CD8-positive, alpha-beta memory T cell (primary cell): ENCODE results near the gene DCAF15. TPM values are rescaled to one million over a fixed set of nuclear protein-coding genes. Genes with fewer than 3 reads are reported as not detected.

Experiments used
- CTCF ChIA-PET: fragments of 350-600 bp; sonication (Branson Sonifier 250); formaldehyde crosslinking; loops from one replicate; lab custom pipeline; 2021; ENCODE audit warnings: antibody characterized with exemption; lab: Charles Lee
- POLR2A ChIA-PET: fragments of 350-600 bp; sonication (Branson Sonifier 250); formaldehyde crosslinking; loops from one replicate; lab custom pipeline; 2021; ENCODE audit warnings: antibody characterized with exemption; lab: Charles Lee
- DNase-seq, 5 donors: peaks; one replicate each; pipeline versions ENCODE4 v3.0.0 to v3.0.0-alpha.2; 2020 to 2022; ENCODE audit warnings: mixed read lengths in 1 of 5
- H3K27ac ChIP-seq: one replicate; pipeline ENCODE4 v1.7.0; 2013; ENCODE audit warnings: low read depth, mild to moderate bottlenecking, low read length, moderate library complexity
- H3K27me3 ChIP-seq: 2 replicates; pipeline ENCODE4 v1.7.0; 2013; ENCODE audit warnings: low read length, mild to moderate bottlenecking; ENCODE audit not compliant: insufficient read depth, poor library complexity, severe bottlenecking
- H3K36me3 ChIP-seq: 2 replicates; pipeline ENCODE4 v1.7.0; 2013; ENCODE audit warnings: mild to moderate bottlenecking, low read length, moderate library complexity; ENCODE audit not compliant: insufficient read depth
- H3K4me1 ChIP-seq: 2 replicates; pipeline ENCODE4 v1.7.0; 2013; ENCODE audit warnings: mild to moderate bottlenecking, low read length, moderate library complexity; ENCODE audit not compliant: insufficient read depth
- H3K4me3 ChIP-seq: 2 replicates; pipeline ENCODE4 v1.7.0; 2013; ENCODE audit warnings: mild to moderate bottlenecking, low read length
- H3K9me3 ChIP-seq: 2 replicates; pipeline ENCODE4 v1.7.0; 2013; ENCODE audit warnings: mild to moderate bottlenecking, low read length
- H3K27ac Mint-ChIP-seq, 8 donors: one replicate each; pipeline ENCODE4 v1.8.0; 2020 to 2021; ENCODE audit warnings: mixed read lengths in 8 of 8, mild to moderate bottlenecking in 6 of 8, inconsistent platforms in 3 of 8, moderate library complexity in 3 of 8
- H3K27me3 Mint-ChIP-seq, 2 donors: one replicate each; pipeline ENCODE4 v1.8.0; 2020 to 2021; ENCODE audit warnings: mixed read lengths in 2 of 2, mild to moderate bottlenecking in 1 of 2, moderate library complexity in 1 of 2
- H3K36me3 Mint-ChIP-seq, 3 donors: one replicate each; pipeline ENCODE4 v1.8.0; 2020 to 2021; ENCODE audit warnings: mixed read lengths in 3 of 3, inconsistent platforms in 1 of 3, mild to moderate bottlenecking in 1 of 3
- H3K4me1 Mint-ChIP-seq, 3 donors: one replicate each; pipeline ENCODE4 v1.8.0; 2020 to 2021; ENCODE audit warnings: mixed read lengths in 3 of 3, inconsistent platforms in 1 of 3, mild to moderate bottlenecking in 1 of 3
- H3K4me3 Mint-ChIP-seq, 7 donors: one replicate each; pipeline ENCODE4 v1.8.0; 2020 to 2021; ENCODE audit warnings: mixed read lengths in 7 of 7, mild to moderate bottlenecking in 6 of 7, moderate library complexity in 4 of 7, inconsistent platforms in 2 of 7
- H3K9me3 Mint-ChIP-seq, 5 donors: one replicate each; pipeline ENCODE4 v1.8.0; 2020 to 2022; ENCODE audit warnings: mixed read lengths in 5 of 5, mild to moderate bottlenecking in 3 of 5, moderate library complexity in 2 of 5, inconsistent platforms in 1 of 5
- polyA plus RNA-seq: library from polyadenylated mRNA; unstranded; fragments of 300-500 nt; fragmentation: Illumina TruSeq; gene quantifications from one replicate; pipeline ENCODE4 v1.2.3, GENCODE V29; 2021
- total RNA-seq, 2 experiments: library from RNA; stranded (reverse); gene quantifications; one replicate each; pipeline ENCODE4 v1.2.3, GENCODE V29; 2021

The DCAF15 gene
- total and polyA plus RNA-seq, 3 experiments from 2014 or later, result 8.0 to 66.5 (median 64.6) TPM

DNA sequence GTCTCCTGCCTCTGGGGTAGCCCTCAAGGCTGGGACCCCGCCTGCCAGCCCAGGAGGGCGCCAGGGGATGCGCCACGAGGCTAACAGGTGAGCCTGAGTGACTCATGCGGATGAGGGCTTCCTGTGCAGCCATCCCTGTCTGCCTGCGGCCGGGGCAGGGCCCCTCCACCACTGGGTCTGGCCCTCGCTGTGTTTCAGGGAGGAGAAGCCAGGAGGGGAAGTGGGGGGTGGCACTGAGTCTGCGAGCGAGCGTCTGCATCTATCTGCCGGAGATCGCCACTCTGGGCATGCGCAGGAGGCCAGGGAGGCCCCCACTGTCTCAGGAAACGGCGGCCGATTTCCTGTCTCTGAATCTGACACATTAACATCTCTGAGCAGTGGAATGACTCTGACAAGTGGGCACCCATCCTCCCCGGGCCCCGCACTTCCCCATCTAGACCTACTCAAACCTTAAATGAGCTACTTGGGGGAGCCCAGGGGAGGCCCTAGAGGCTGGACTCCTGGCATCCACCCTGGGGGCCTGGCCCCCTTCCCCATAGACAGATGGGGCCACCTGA is 34.1 kb downstream of the DCAF15 start:
- Histone ChIP-seq H3K27ac (peak overlapping the region; percentile 93), H3K4me1 (peaks cover 82% of the 10 kb centered on the region), H3K36me3 (peaks cover 5% of the 10 kb centered on the region), H3K4me3 (peak overlapping the region; percentile 59), H3K27me3 (no peaks in the 10 kb centered on the region), H3K9me3 (no peaks in the 10 kb centered on the region)
- CTCF ChIA-PET, result no interaction called here
- peaks cover 51 to 93% (median 59%) of the 10 kb centered on the region in 3 donors for H3K4me1 Mint-ChIP-seq
- peaks cover 13 to 28% (median 16%) of the 10 kb centered on the region in 3 donors for H3K36me3 Mint-ChIP-seq
- H3K27me3 Mint-ChIP-seq, result peaks cover 0 to 2% of the 10 kb centered on the region in 2 donors
- H3K27ac Mint-ChIP-seq, result peak overlapping the region; percentile 95 to 100 (median 98)
- peak; percentile 97 to 100 (median 99) for DNase-seq
- POLR2A ChIA-PET, result interaction anchor here (0.5 to 2.1 kb wide), 6 partner anchors 17 to 811 kb away, joined by 3 to 11 read pairs (median 7); partner anchors contain the start of genes IL27RA and RFX1
- peak overlapping the region; percentile 22 to 85 (median 69) for H3K4me3 Mint-ChIP-seq
- no peaks in the 10 kb centered on the region for H3K9me3 Mint-ChIP-seq

DNA sequence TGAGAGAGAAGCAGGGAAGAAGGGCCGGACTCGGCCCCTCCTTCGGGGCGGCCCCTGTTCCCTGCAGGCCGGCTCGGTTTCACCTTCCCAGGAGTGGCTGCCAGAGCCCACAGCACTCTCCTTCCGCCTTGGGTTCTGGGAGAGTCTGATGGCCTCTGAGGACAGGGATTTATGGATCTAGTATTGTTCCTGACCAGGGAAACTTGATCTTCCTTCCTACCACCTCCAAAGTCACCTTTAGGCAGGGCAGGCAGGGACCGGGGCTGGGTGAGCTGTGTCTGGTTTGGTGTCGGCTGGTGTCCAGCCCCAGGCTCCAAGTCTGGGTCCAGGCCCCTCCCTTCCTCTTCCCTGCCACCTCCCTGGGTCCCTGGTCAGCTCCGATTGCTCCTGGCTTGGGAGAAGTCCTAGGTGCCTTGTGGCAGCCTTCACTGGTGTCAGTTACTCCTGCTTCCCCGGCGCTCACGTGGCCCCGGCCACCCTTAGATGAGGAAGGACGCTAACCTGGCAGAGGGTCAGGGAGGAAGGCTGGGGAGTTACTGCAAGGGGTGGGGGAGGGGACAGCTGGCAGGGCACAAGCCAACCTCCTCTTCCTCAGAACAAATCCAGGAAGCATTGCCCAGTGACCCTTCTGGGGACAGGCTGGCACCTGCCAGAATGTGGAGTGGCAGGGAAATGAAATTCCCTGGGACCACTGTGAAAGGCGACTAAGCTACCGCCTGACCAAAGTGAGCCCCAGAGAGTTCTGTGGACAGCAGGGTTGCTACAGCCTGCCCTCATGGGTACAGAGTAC is 35.0 kb downstream of the DCAF15 start:
- Histone ChIP-seq H3K4me3 (peak overlapping the region; percentile 57), H3K36me3 (peaks cover 5% of the 10 kb centered on the region), H3K27me3 (no peaks in the 10 kb centered on the region), H3K9me3 (no peaks in the 10 kb centered on the region), H3K4me1 (peaks cover 79% of the 10 kb centered on the region), H3K27ac (peak overlapping the region; percentile 93)
- ChIA-PET CTCF (interaction anchor here (1.0 to 1.2 kb wide), 4 partner anchors 16 to 61 kb away, joined by 3 to 4 read pairs (median 4); partner anchors contain the start of gene IL27RA), POLR2A (interaction anchor here (0.6 to 2.1 kb wide), 8 partner anchors 8 to 44 kb away, joined by 3 to 11 read pairs (median 4); partner anchors contain the start of genes IL27RA and RFX1)
- no peaks in the 10 kb centered on the region for H3K9me3 Mint-ChIP-seq
- H3K27ac Mint-ChIP-seq, result peak overlapping the region; percentile 95 to 100 (median 98)
- H3K27me3 Mint-ChIP-seq, result peaks cover 0 to 2% of the 10 kb centered on the region in 2 donors
- H3K36me3 Mint-ChIP-seq, result peaks cover 13 to 34% (median 16%) of the 10 kb centered on the region in 3 donors
- peaks cover 54 to 87% (median 62%) of the 10 kb centered on the region in 3 donors for H3K4me1 Mint-ChIP-seq
- no peak for DNase-seq
- peak overlapping the region; percentile 48 to 85 (median 69) for H3K4me3 Mint-ChIP-seq

DNA sequence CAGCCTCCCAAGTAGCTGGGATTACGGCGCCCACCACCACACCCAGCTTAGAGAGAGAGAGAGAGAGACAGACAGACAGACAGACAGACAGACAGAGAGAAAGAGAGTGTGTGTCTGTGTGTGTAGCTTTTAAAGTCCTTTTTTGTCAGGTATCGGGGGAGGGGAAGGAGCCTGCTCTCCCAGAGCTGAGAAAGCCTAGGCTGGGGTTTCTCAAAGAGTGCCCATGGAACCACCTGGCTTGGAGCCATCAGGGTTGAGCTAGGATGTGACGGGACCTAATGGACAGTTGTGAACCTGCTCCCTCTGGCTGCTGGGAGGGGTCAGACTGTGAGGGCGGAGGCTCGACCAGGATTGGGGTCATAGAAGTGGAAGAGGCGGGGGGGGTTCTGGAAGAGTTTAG is 37.2 kb downstream of the DCAF15 start:
- peaks cover 63% of the 10 kb centered on the region for H3K4me1 ChIP-seq
- POLR2A ChIA-PET, result interaction anchor here (0.7 to 1.0 kb wide), 2 partner anchors 15 to 29 kb away, joined by 3 read pairs; no protein-coding TSS in a partner anchor
- H3K27ac Mint-ChIP-seq, result peak overlapping the region; percentile 88 to 99 (median 97)

DNA sequence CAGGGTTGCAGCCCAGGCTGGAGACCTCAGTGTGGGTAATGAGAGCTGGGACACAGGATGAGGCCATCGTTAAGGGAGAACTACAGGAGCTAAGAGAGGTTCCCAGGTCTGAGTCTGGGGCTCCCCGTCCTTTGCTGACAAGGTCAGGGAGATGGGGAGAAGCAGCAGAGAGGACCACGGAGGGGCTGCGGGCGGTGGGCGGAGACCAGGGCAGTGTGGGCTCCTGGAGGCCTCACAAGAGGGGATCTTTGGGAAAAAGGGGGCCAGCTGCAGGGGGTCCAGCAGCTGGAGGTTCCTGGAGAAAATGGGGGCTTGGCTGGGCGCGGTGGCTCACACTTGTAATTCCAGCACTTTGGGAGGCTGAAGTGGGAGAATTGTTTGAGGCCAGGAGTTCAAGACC is 37.8 kb downstream of the DCAF15 start:
- peaks cover 45 to 77% (median 58%) of the 10 kb centered on the region in 3 donors for H3K4me1 Mint-ChIP-seq
- no peak overlapping the region for H3K4me3 Mint-ChIP-seq
- ChIA-PET POLR2A (interaction anchor here (1.0 kb wide), 1 partner anchor 29 kb away, joined by 3 read pairs; no protein-coding TSS in a partner anchor), CTCF (interaction anchor here (0.6 to 1.9 kb wide), 2 partner anchors 15 to 75 kb away, joined by 3 to 5 read pairs; no protein-coding TSS in a partner anchor)
- H3K4me1 ChIP-seq, result peaks cover 57% of the 10 kb centered on the region
- H3K27me3 Mint-ChIP-seq, result peaks cover 0 to 4% of the 10 kb centered on the region in 2 donors
- no peak overlapping the region for H3K4me3 ChIP-seq
- H3K9me3 ChIP-seq, result no peaks in the 10 kb centered on the region
- H3K27ac Mint-ChIP-seq, result peak overlapping the region; percentile 47 to 99 (median 90)
- H3K27ac ChIP-seq, result no peak overlapping the region
- peaks cover 13 to 42% (median 16%) of the 10 kb centered on the region in 3 donors for H3K36me3 Mint-ChIP-seq
- DNase-seq, result no peak
- H3K36me3 ChIP-seq, result peaks cover 11% of the 10 kb centered on the region
- H3K9me3 Mint-ChIP-seq, result no peaks in the 10 kb centered on the region
- no peaks in the 10 kb centered on the region for H3K27me3 ChIP-seq

More for the DNA sequence above, 37.2 kb downstream of the DCAF15 start:
- H3K4me3 ChIP-seq, result no peak overlapping the region
- no peaks in the 10 kb centered on the region for H3K27me3 ChIP-seq
- no peak overlapping the region for H3K27ac ChIP-seq
- no peak for DNase-seq
- H3K9me3 ChIP-seq, result no peaks in the 10 kb centered on the region
- CTCF ChIA-PET, result interaction anchor here (1.1 to 1.9 kb wide), 2 partner anchors 15 to 86 kb away, joined by 3 to 5 read pairs; no protein-coding TSS in a partner anchor
- Mint-ChIP-seq H3K27me3 (peaks cover 0 to 4% of the 10 kb centered on the region in 2 donors), H3K4me1 (peaks cover 47 to 83% (median 62%) of the 10 kb centered on the region in 3 donors), H3K4me3 (no peak overlapping the region), H3K36me3 (peaks cover 13 to 39% (median 16%) of the 10 kb centered on the region in 3 donors), H3K9me3 (no peaks in the 10 kb centered on the region)
- peaks cover 11% of the 10 kb centered on the region for H3K36me3 ChIP-seq

DNA sequence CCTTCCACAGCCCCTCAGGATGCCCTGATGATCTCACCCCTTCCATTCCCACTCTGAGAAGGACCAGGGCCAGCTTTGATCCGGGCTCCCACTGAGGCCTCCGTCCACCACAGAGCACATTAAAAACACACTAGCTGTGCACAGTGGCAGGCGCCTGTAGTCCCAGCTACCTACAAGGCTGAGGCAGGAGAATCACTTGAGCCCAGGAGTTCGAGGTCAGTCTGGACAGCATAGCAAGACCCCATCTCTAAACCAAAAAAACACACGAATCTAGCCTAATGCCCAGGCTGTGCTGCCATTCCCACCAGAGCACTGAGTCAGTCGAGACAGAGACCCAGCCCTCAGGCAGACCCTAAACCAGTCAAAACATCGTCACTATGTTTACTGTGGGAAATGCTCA is 39.7 kb downstream of the DCAF15 start:
- Mint-ChIP-seq H3K9me3 (no peaks in the 10 kb centered on the region), H3K4me3 (no peak overlapping the region), H3K27me3 (peaks cover 0 to 4% of the 10 kb centered on the region in 2 donors), H3K27ac (peak overlapping the region in 4 of 8 donors; percentile 46 to 83 (median 53)), H3K4me1 (peaks cover 29 to 57% (median 40%) of the 10 kb centered on the region in 3 donors), H3K36me3 (peaks cover 13 to 46% (median 16%) of the 10 kb centered on the region in 3 donors)
- H3K4me1 ChIP-seq, result peaks cover 39% of the 10 kb centered on the region
- no peak overlapping the region for H3K27ac ChIP-seq
- H3K4me3 ChIP-seq, result no peak overlapping the region
- ChIA-PET CTCF (interaction anchor here (1.1 to 1.6 kb wide), 3 partner anchors 10 to 51 kb away, joined by 3 to 5 read pairs (median 3); no protein-coding TSS in a partner anchor), POLR2A (interaction anchor here (0.8 kb wide), 1 partner anchor 12 kb away, joined by 3 read pairs; no protein-coding TSS in a partner anchor)
- DNase-seq, result no peak
- H3K27me3 ChIP-seq, result no peaks in the 10 kb centered on the region
- no peaks in the 10 kb centered on the region for H3K9me3 ChIP-seq
- peaks cover 11% of the 10 kb centered on the region for H3K36me3 ChIP-seq

DNA sequence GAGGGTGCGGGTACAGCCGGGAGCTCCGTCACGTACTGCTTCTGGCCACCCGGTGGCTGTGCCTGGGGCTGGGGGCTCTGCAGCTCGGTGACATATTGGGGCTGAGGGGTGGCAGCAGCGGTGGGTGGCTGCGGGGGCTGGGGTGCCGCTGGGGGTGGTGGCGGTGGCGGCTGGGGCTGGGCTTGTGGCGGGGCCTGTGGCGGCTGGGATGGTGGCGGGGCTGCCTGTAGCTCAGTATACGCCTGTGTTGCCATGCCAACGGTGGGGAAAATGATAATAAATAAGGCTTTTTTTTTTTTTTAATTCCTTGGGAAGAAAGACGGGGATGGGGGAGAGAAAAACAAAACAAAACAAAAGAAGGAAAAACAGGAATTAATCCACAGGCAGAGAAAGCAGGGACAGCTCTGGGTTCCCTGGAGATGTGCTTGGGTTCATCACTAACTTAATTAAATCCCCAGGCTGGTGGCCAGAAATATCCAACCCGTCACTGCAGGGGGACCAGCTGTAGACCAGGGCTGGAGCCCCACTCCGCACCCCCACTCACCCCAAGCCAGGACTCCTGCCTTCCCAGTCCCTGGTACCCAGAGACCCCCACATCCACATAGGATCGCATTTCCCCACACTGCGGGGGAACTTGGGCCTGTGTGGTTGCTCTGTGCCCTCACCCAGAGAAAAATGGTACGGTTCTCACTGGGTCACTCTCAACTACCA is 41.4 kb downstream of the DCAF15 start:
- H3K4me3 Mint-ChIP-seq, result peak overlapping the region in 2 of 7 donors; percentile 8 to 51
- POLR2A ChIA-PET, result interaction anchor here (0.7 to 1.4 kb wide), 3 partner anchors 13 to 41 kb away, joined by 3 to 5 read pairs (median 4); partner anchors contain the start of gene DCAF15
- Histone ChIP-seq H3K4me3 (no peak overlapping the region), H3K9me3 (no peaks in the 10 kb centered on the region), H3K27me3 (no peaks in the 10 kb centered on the region), H3K27ac (no peak overlapping the region), H3K36me3 (peaks cover 11% of the 10 kb centered on the region), H3K4me1 (peaks cover 22% of the 10 kb centered on the region)
- CTCF ChIA-PET, result interaction anchor here (1.6 to 1.7 kb wide), 2 partner anchors 9 to 55 kb away, joined by 4 to 5 read pairs; no protein-coding TSS in a partner anchor
- peak overlapping the region in 6 of 8 donors; percentile 17 to 80 (median 61) for H3K27ac Mint-ChIP-seq
- H3K4me1 Mint-ChIP-seq, result peaks cover 21 to 51% (median 28%) of the 10 kb centered on the region in 3 donors
- DNase-seq, result no peak
- peaks cover 0 to 4% of the 10 kb centered on the region in 2 donors for H3K27me3 Mint-ChIP-seq
- no peaks in the 10 kb centered on the region for H3K9me3 Mint-ChIP-seq
- H3K36me3 Mint-ChIP-seq, result peaks cover 12 to 49% (median 16%) of the 10 kb centered on the region in 3 donors
